K562 (cell line): ENCODE results near the gene NMRK2. TPM values are rescaled to one million over a fixed set of nuclear protein-coding genes. Genes with fewer than 3 reads are reported as not detected.

Experiments used
- ATAC-seq: fragments of 200-7000 bp; cut with Tn5 transposase; 3 replicates; pipeline ENCODE4 v1.9.1; 2020; ENCODE audit warnings: moderate library complexity
- BruUV-seq: library from RNA; stranded (reverse); fragments of 400-500 nt; replicated peaks from 2 replicates; lab custom pipeline; 2021; lab: Mats Ljungman, UMichigan
- CTCF ChIA-PET: fragments of 300-600 bp; formaldehyde crosslinking; extraction: SDS; loops from one replicate; lab custom pipeline; 2021; ENCODE audit warnings: low intra/inter-chr PET ratio; lab: Yijun Ruan, JAX
- POLR2A ChIA-PET: fragments of 300-600, 350-650 bp; sonication (Branson Sonifier 250); formaldehyde crosslinking; extraction: SDS; loops from one replicate; lab custom pipeline; 2021; ENCODE audit warnings: antibody characterized with exemption, inconsistent platforms; lab: Yijun Ruan, JAX
- DNase-seq, 4 experiments: peaks; one replicate each; pipeline versions ENCODE4 v3.0.0 to v3.0.0-alpha.2; 2011 to 2018; ENCODE audit warnings: low spot score in 3 of 4, mixed read lengths in 3 of 4; ENCODE audit errors: extremely low read depth in 1 of 4
- FAIRE-seq: peaks from 2 replicates; lab custom pipeline; 2011; peaks lifted over from hg19 to GRCh38; lab: Jason Lieb, UNC
- H2AFZ ChIP-seq: 2 replicates; pipeline ENCODE4 v1.6.0; 2011; ENCODE audit warnings: low read depth, low read length, control low read depth, inconsistent platforms
- H3K27ac ChIP-seq: fragments of 200-600 bp; 3 replicates; pipeline ENCODE4 v1.8.0; 2011; ENCODE audit warnings: low read depth, mild to moderate bottlenecking, control low read depth, inconsistent platforms, low read length, moderate library complexity, mixed read lengths; ENCODE audit errors: extremely low read depth
- H3K27me3 ChIP-seq, 2 experiments: fragments of 300-600 bp in 1 of 2; 2 replicates in 1 of 2; 3 replicates in 1 of 2; pipeline versions ENCODE4 v1.6.0 to v1.8.0; 2011; ENCODE audit warnings: inconsistent platforms in 2 of 2, low read length in 2 of 2, mild to moderate bottlenecking in 1 of 2, mixed read lengths in 1 of 2, moderate library complexity in 1 of 2; ENCODE audit not compliant: control insufficient read depth in 2 of 2, insufficient read depth in 2 of 2
- H3K36me3 ChIP-seq: fragments of 300-600 bp; 3 replicates; pipeline ENCODE4 v1.8.0; 2011; ENCODE audit warnings: mild to moderate bottlenecking, low read length, inconsistent platforms; ENCODE audit not compliant: control insufficient read depth, insufficient read depth
- H3K4me1 ChIP-seq, 2 experiments: fragments of 200-600 bp in 1 of 2; replicated peaks in 1 of 2; 2 replicates in 1 of 2; 3 replicates in 1 of 2; pipeline versions ENCODE4 v1.5.1 to v1.8.0; 2011; ENCODE audit warnings: inconsistent platforms in 2 of 2, low read length in 2 of 2, mild to moderate bottlenecking in 1 of 2, mixed read lengths in 1 of 2, moderate library complexity in 1 of 2; ENCODE audit not compliant: control insufficient read depth in 2 of 2, insufficient read depth in 2 of 2
- H3K4me2 ChIP-seq: 2 replicates; pipeline ENCODE4 v1.6.1; 2011; ENCODE audit warnings: low read length, control low read depth, inconsistent platforms, mixed read lengths; ENCODE audit not compliant: insufficient read depth
- H3K4me3 ChIP-seq: fragments of 200-600 bp; sonication (generic), shearing (Covaris generic); 2 replicates; pipeline ENCODE4 v1.5.1; 2016; ENCODE audit warnings: control low read depth, inconsistent platforms
- H3K79me2 ChIP-seq: fragments of 200-600 bp; 3 replicates; pipeline ENCODE4 v1.8.0; 2011; ENCODE audit warnings: low read length, inconsistent platforms; ENCODE audit not compliant: control insufficient read depth, insufficient read depth
- H3K9ac ChIP-seq, 2 experiments: 2 replicates each; pipeline versions ENCODE4 v1.6.0 to v1.6.1; 2011; ENCODE audit warnings: low read depth in 2 of 2, low read length in 2 of 2, control low read depth in 1 of 2, inconsistent platforms in 1 of 2, mild to moderate bottlenecking in 1 of 2, mixed read lengths in 1 of 2; ENCODE audit not compliant: insufficient read depth in 1 of 2
- H3K9me1 ChIP-seq: one replicate; pipeline ENCODE4 v1.6.0; 2011; ENCODE audit warnings: inconsistent platforms, mild to moderate bottlenecking, low read length, moderate library complexity; ENCODE audit not compliant: control insufficient read depth, insufficient read depth
- H3K9me3 ChIP-seq: replicated peaks from 2 replicates; pipeline ENCODE4 v1.5.1; 2011; ENCODE audit warnings: low read depth, low read length, inconsistent platforms; ENCODE audit not compliant: control insufficient read depth, insufficient read depth
- H4K20me1 ChIP-seq: replicated peaks from 2 replicates; pipeline ENCODE4 v1.6.1; 2011; ENCODE audit warnings: low read length, inconsistent platforms, mixed read lengths; ENCODE audit not compliant: control insufficient read depth, insufficient read depth
- ADNP ChIP-seq: fragments of 200-800 bp; sonication (Bioruptor generic); IDR thresholded peaks from 2 replicates; pipeline ENCODE4 v1.6.1; 2016; ENCODE audit warnings: missing genetic modification characterization, missing compliant biosample characterization
- BMI1 ChIP-seq: fragments of 150-350 bp; IDR thresholded peaks from 2 replicates; pipeline ENCODE4 v1.6.1; 2014; ENCODE audit warnings: low read length
- CREM ChIP-seq: IDR thresholded peaks from 2 replicates; pipeline ENCODE4 v1.6.1; 2014; ENCODE audit warnings: antibody characterized with exemption, low read depth
- DIDO1 ChIP-seq: fragments of 450-650 bp; IDR thresholded peaks from 2 replicates; pipeline ENCODE4 v1.6.1; 2016; ENCODE audit warnings: low read depth, missing biosample characterization, missing genetic modification characterization
- KDM2B ChIP-seq: fragments of 250-450 bp; sonication (Bioruptor Pico); IDR thresholded peaks from 2 replicates; pipeline ENCODE4 v1.8.0; 2021; ENCODE audit warnings: mild to moderate bottlenecking, moderate library complexity
- SP2 ChIP-seq: IDR thresholded peaks from 2 replicates; pipeline ENCODE4 v1.6.1; 2011; ENCODE audit warnings: mild to moderate bottlenecking, low read depth, low read length, moderate library complexity; ENCODE audit not compliant: poor library complexity, severe bottlenecking; ENCODE audit errors: extremely low read depth
- TRIM28 ChIP-seq: fragments of 450-650 bp; IDR thresholded peaks from 2 replicates; pipeline ENCODE4 v1.6.1; 2017
- ZNF232 ChIP-seq: sonication (generic); formaldehyde crosslinking; IDR thresholded peaks from 2 replicates; pipeline ENCODE4 v1.8.0; 2022; ENCODE audit warnings: mild to moderate bottlenecking, missing genetic modification reagents
- WGBS: fragments of 100-300 bp; shearing (Covaris generic); methylation state at CpG from one replicate; pipeline ENCODE4 v1.1.6; 2016; ENCODE audit warnings: low coverage, mixed read lengths; ENCODE audit not compliant: insufficient coverage; ENCODE audit errors: missing lambda C conversion rate; 5-methylcytosine and 5-hydroxymethylcytosine counted together
- in situ Hi-C: fragments of 300-500 bp; cut with MboI; formaldehyde crosslinking; loops from 4 replicates; pipeline ENCODE4 v1.15.0; 2018; ENCODE audit warnings: inconsistent platforms, mixed read lengths
- intact Hi-C: fragments of 100-400 bp; cut with micrococcal nuclease; formaldehyde crosslinking; loops from 2 replicates; pipeline ENCODE4 v1.14.2; 2022
- polyA plus RNA-seq, 8 experiments: library from polyadenylated mRNA; depleted of rRNA in 4 of 8; stranded (reverse) in 5 of 8; unstranded in 3 of 8; fragments of >200 nt; fragmentation: Nextera tagmentation in 2 of 8; fragmentation: Illumina TruSeq in 1 of 8; extraction: Ambion mirVana in 2 of 8; extraction: Trizol in 1 of 8; gene quantifications; 2 replicates each; pipeline versions ENCODE4 v1.2.1 to v1.2.3, GENCODE V29; 2011 to 2014; ENCODE audit warnings: inconsistent platforms in 1 of 8, missing spikeins in 1 of 8
- total RNA-seq, 7 experiments: library from RNA; depleted of rRNA in 6 of 7; stranded (reverse); fragments of >200 nt in 6 of 7; fragmentation: Illumina TruSeq in 2 of 7; extraction: Trizol in 2 of 7; gene quantifications; 2 replicates each; pipeline versions ENCODE4 v1.2.1 to v1.2.3, GENCODE V29; 2011 to 2021; ENCODE audit warnings: low replicate concordance in 1 of 7
- TF ChIP-seq, protein P1 (sequence below): fragments of 450-650 bp; IDR thresholded peaks from 2 replicates; pipeline ENCODE4 v1.6.1; 2016; ENCODE audit warnings: antibody characterized with exemption
- TF ChIP-seq, protein P2 (sequence below): IDR thresholded peaks from 3 replicates; pipeline ENCODE4 v1.6.1; 2011; ENCODE audit warnings: borderline replicate concordance, mild to moderate bottlenecking; ENCODE audit not compliant: insufficient read length, insufficient read depth
- TF ChIP-seq, protein P3 (sequence below): fragments of 250-450 bp; sonication (Bioruptor Pico); IDR thresholded peaks from 2 replicates; pipeline ENCODE4 v1.5.0; 2021; ENCODE audit warnings: mild to moderate bottlenecking, moderate library complexity

NMRK2 gene
- total and polyA plus RNA-seq, 9 of the 15 experiments (the other 6 are each of a cell fraction or from before 2014, with no cell fraction given): not detected

DNA sequence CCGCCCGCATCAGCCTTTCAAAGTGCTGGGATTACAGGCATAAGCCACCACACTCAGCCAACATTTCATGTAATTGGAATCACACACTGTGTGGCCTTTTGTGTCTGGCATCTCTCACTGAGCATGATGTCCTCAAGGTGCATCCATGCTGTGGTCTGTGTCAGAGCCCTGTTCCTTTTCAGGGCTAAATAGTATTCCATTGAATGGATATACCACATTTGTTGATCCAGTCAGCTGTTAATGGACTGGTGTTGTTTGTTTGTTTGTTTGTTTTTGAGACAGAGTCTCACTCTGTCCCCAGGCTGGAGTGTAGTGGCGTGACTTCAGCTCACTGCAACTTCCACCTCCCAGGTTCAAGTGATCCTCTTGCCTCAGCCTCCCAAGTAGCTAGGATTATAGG lies 34.4 kb upstream of the NMRK2 start (continued):
- TF ChIP-seq SP2 (no peak), TRIM28 (peak; percentile 63; the same call in 1 of the 2 replicates), DIDO1 (tag) (no peak), ZNF232 (CRISPR knock-in tag) (no peak), ADNP (tag) (peak; percentile 61; the same call in 1 of the 2 replicates)

DNA sequence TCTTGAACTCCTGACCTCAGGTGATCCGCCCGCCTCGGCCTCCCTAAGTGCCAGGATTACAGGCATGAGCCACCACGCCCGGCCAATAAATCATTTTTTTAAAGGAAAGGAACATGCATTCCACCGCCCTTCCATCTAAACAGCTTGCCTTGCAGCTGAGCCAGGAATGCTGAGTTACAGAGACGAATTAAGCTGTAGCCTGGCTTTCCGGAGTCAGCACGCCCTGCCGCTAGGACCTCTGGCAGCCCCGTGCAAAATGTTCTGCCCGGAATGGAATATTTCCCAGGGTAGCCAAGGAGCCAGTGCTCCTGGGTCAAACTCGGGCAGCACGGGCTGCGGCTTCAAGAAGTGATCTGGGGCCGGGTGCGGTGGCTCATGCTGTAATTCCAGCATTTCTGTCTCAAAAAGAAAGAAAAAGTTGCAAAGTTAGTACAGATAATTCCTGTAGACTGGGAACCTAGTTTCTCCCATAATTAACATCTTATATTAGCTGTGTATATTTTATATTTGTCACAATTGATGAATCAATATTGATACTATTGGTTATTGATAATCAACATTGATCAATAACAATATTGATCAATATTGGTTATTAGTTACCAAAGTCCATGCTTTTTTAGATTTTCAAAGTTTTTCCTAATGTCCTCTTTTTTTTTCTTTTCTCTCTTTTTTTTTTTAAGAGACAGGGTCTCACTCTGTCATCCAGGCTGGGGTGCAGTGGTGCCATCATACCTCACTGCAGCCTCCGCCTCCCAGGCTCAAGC lies 33.2 kb upstream of the NMRK2 start:
- no peak for DNase-seq
- in situ Hi-C loops: no loop called here
- Histone ChIP-seq H3K4me3 (no peak overlapping the region), H3K9me1 (no peaks in the 10 kb centered on the region), H4K20me1 (no peaks in the 10 kb centered on the region), H2AFZ (no peak overlapping the region), H3K9me3 (no peaks in the 10 kb centered on the region; the same call in none of the 2 replicates), H3K4me2 (no peak overlapping the region), H3K36me3 (no peaks in the 10 kb centered on the region), H3K79me2 (no peaks in the 10 kb centered on the region), H3K9ac (no peak overlapping the region), H3K27ac (no peak overlapping the region), H3K27me3 (peaks cover 6 to 29% of the 10 kb centered on the region in 2 experiments; a peak in 4 of 5 replicates), H3K4me1 (no peaks in the 10 kb centered on the region)
- no TSS peak for BruUV-seq
- POLR2A ChIA-PET: interaction anchor here (0.6 to 0.8 kb wide), 2 partner anchors 9 to 264 kb away, joined by 3 read pairs; no protein-coding TSS in a partner anchor
- CTCF ChIA-PET: no interaction called here
- intact Hi-C loops: no loop called here
- WGBS: 14% methylated on average over 14 of the region's 18 CpGs
- no peak for ATAC-seq
- no peak for FAIRE-seq
- no peak for TF ChIP-seq CREM
- no peak for TF ChIP-seq KDM2B (CRISPR knock-in tag)
- TF ChIP-seq, protein P1, sequence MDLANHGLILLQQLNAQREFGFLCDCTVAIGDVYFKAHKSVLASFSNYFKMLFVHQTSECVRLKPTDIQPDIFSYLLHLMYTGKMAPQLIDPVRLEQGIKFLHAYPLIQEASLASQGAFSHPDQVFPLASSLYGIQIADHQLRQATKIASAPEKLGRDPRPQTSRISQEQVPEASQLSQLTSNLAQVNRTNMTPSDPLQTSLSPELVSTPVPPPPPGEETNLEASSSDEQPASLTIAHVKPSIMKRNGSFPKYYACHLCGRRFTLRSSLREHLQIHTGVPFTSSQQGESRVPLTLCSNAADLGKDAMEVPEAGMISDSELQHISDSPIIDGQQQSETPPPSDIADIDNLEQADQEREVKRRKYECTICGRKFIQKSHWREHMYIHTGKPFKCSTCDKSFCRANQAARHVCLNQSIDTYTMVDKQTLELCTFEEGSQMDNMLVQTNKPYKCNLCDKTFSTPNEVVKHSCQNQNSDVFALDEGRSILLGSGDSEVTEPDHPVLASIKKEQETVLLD: 0 out of 2 replicates have a peak, but pooled peaks have one; percentile 49
- TF ChIP-seq, protein P2, sequence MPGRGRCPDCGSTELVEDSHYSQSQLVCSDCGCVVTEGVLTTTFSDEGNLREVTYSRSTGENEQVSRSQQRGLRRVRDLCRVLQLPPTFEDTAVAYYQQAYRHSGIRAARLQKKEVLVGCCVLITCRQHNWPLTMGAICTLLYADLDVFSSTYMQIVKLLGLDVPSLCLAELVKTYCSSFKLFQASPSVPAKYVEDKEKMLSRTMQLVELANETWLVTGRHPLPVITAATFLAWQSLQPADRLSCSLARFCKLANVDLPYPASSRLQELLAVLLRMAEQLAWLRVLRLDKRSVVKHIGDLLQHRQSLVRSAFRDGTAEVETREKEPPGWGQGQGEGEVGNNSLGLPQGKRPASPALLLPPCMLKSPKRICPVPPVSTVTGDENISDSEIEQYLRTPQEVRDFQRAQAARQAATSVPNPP: no peak
- TF ChIP-seq, protein P3, sequence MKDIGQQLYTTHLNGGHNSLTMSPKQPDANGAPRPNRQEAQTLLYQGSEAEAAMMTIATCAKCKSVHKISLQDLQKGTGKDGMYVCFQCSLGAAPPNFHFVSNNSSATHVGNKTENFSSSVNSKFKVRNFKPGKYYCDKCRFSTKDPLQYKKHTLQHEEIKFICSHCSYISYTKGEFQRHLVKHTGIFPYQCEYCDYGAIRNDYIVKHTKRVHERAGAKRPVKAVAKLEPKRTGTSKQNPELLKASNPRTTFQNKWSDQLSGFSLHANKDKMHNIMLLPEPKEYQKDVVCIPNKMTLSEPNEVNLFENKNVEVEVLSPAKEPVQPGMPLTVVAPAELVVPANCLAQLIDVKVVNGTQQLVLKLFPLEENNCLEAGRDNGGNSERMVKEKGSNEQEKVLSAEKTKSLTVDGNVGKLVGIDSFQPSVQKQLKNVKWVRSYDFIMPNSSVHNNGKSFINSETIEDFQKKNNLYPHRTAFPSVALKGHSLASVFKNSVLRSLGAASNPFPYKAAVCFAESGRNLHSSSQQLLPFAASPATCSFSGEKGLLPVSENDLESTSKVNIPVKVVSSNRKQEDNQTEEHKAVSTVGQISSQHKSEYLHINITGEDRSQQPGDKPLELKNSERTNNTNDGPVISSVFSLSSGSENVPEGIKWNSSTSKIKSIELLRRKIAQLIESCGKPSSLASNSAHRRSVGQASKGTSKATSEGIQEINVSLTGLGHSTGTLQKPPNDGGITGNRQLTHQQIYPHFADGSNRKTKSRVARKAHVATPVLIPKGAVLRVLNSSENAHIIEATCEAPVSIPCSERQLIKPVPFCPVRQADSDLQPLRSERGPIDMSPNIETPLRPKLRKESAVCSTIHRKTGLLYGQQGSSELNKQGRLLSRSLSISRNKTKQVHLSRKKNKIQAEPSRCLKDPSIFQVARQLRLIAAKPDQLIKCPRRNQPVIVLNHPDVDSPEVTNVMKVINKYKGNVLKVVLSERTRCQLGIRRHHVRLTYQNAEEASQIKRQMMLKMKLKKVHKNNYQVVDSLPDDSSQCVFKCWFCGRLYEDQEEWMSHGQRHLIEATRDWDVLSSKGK (CRISPR knock-in tag): no peak
- no peak for TF ChIP-seq BMI1
